Body of pancreas (tissue), 4 donors: ENCODE results near the gene ERICH4.

Source experiments
- CTCF ChIP-seq, 7 experiments: fragments of 450-650 bp in 4 of 7; fragments of 200-600 bp in 3 of 7; sonication (generic) in 3 of 7; IDR thresholded peaks; one replicate each; pipeline ENCODE4 v1.5.1; 2016 to 2019; ENCODE audit warnings: antibody characterized with exemption in 7 of 7
- POLR2A ChIP-seq, 3 donors: fragments of 450-650 bp; IDR thresholded peaks; one replicate each; pipeline ENCODE4 v1.6.1; 2016; ENCODE audit warnings: antibody characterized with exemption in 3 of 3, mild to moderate bottlenecking in 2 of 3

DNA sequence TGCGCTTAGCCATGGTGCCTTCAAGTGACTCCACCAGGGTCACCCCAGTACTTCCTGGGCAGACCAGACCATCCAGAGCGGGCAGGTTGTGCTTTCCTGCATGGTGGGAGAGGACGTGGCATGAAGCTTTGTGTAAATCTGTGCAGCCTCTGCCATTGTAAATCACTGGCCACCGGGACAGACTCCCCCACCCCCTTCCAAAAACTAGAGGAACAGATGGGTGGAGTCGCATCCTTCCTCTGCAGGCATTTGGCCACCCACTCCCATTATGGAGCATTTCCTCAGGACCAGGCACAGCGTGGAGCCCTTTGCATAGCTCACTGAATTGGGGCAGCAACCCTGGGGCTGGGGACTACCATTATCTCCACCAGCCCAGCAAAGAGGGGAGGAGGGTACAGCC lies 37.2 kb upstream of the ERICH4 start:
- TF ChIP-seq CTCF (IDR thresholded peaks at IDR 0.05) (no peak), POLR2A (IDR thresholded peaks at IDR 0.05) (no peak)
